HCT116 (cell line): ENCODE measurements around the gene FSHR. TPM values are rescaled to one million over a fixed set of nuclear protein-coding genes. Genes with fewer than 3 reads are reported as not detected.

Experiments
- ATAC-seq: fragments of 200-7000 bp; cut with Tn5 transposase; 2 replicates; pipeline ENCODE4 v1.9.1; 2020; ENCODE audit warnings: mild to moderate bottlenecking, moderate library complexity
- BruUV-seq: library from RNA; stranded (reverse); fragments of 400-500 nt; replicated peaks from 2 replicates; lab custom pipeline; 2021; lab: Mats Ljungman, UMichigan
- CTCF ChIA-PET: fragments of 300-600 bp; sonication (Branson Sonifier 250); formaldehyde crosslinking; loops from one replicate; lab custom pipeline; 2021; ENCODE audit warnings: antibody characterized with exemption; lab: Charles Lee
- POLR2A ChIA-PET: fragments of 300-600, 350-600 bp; sonication (Branson Sonifier 250); formaldehyde crosslinking; loops from one replicate; lab custom pipeline; 2021; ENCODE audit warnings: antibody characterized with exemption; lab: Charles Lee
- RAD21 ChIA-PET, 2 experiments: fragments of 300-600 bp; sonication (Branson Sonifier 250); formaldehyde crosslinking; loops; one replicate each; lab custom pipeline; 2023; ENCODE audit warnings: low total read pairs in 2 of 2; ENCODE audit not compliant: uncharacterized antibody in 2 of 2, unreplicated experiment in 2 of 2, low non-redundant PET in 1 of 2; lab: Charles Lee
- DNase-seq: peaks from one replicate; pipeline ENCODE4 v3.0.0-alpha.2; 2010; ENCODE audit warnings: low read depth, low spot score
- H2AFZ ChIP-seq: fragments of 200-600 bp; shearing (Covaris generic), sonication (generic); 2 replicates; pipeline ENCODE4 v1.6.1; 2017; ENCODE audit warnings: low read depth, mixed run types, mixed read lengths, antibody characterized with exemption, low read length; ENCODE audit not compliant: poor library complexity, severe bottlenecking
- H3K27ac ChIP-seq: 2 replicates; pipeline ENCODE4 v1.5.1; 2012; ENCODE audit warnings: low read depth, low read length
- H3K27me3 ChIP-seq: fragments of 200-600 bp; sonication (generic); 2 replicates; pipeline ENCODE4 v1.6.1; 2016; ENCODE audit warnings: mixed run types, low read length, mixed read lengths; ENCODE audit not compliant: insufficient read depth
- H3K36me3 ChIP-seq, 2 experiments: fragments of 200-500 bp in 1 of 2; fragments of 200-600 bp in 1 of 2; sonication (Bioruptor generic) in 1 of 2; sonication (generic) in 1 of 2; 2 replicates each; pipeline versions ENCODE4 v1.5.1 to v1.6.1; 2014 to 2016; ENCODE audit warnings: low read length in 2 of 2, inconsistent platforms in 1 of 2, mixed read lengths in 1 of 2, mixed run types in 1 of 2; ENCODE audit not compliant: insufficient read depth in 2 of 2, control insufficient read depth in 1 of 2
- H3K4me1 ChIP-seq, 2 experiments: fragments of 200-600 bp in 1 of 2; sonication (generic) in 1 of 2; 2 replicates each; pipeline versions ENCODE4 v1.5.1 to v1.6.1; 2012 to 2017; ENCODE audit warnings: low read length in 2 of 2, inconsistent platforms in 1 of 2, mild to moderate bottlenecking in 1 of 2, mixed read lengths in 1 of 2, mixed run types in 1 of 2, moderate library complexity in 1 of 2; ENCODE audit not compliant: insufficient read depth in 2 of 2, control insufficient read depth in 1 of 2
- H3K4me2 ChIP-seq: fragments of 200-600 bp; sonication (generic); 2 replicates; pipeline ENCODE4 v1.6.1; 2017; ENCODE audit warnings: mixed run types, low read length, mixed read lengths
- H3K4me3 ChIP-seq, 2 experiments: fragments of 200-600 bp in 1 of 2; sonication (generic) in 1 of 2; replicated peaks in 1 of 2; 2 replicates each; pipeline ENCODE4 v1.5.1; 2011 to 2016; ENCODE audit warnings: low read length in 2 of 2, control low read depth in 1 of 2, low read depth in 1 of 2, mild to moderate bottlenecking in 1 of 2, mixed read lengths in 1 of 2, mixed run types in 1 of 2
- H3K79me2 ChIP-seq: fragments of 200-600 bp; sonication (generic); 2 replicates; pipeline ENCODE4 v1.6.1; 2017; ENCODE audit warnings: mild to moderate bottlenecking, mixed run types, low read length, moderate library complexity, mixed read lengths; ENCODE audit not compliant: insufficient read depth
- H3K9ac ChIP-seq: fragments of 200-600 bp; sonication (generic); 2 replicates; pipeline ENCODE4 v1.6.1; 2016; ENCODE audit warnings: low read length, mixed read lengths
- H3K9me2 ChIP-seq: fragments of 200-600 bp; sonication (generic), shearing (Covaris generic); 2 replicates; pipeline ENCODE4 v1.6.1; 2017; ENCODE audit warnings: mixed run types, mild to moderate bottlenecking, moderate library complexity; ENCODE audit not compliant: insufficient read depth
- H3K9me3 ChIP-seq, 2 experiments: fragments of 200-500 bp in 1 of 2; fragments of 200-600 bp in 1 of 2; sonication (Bioruptor generic) in 1 of 2; sonication (generic) in 1 of 2; 2 replicates each; pipeline ENCODE4 v1.6.1; 2014 to 2017; ENCODE audit warnings: low read length in 2 of 2, mixed read lengths in 2 of 2, inconsistent platforms in 1 of 2, low read depth in 1 of 2, mild to moderate bottlenecking in 1 of 2, mixed run types in 1 of 2, moderate library complexity in 1 of 2; ENCODE audit not compliant: control insufficient read depth in 1 of 2, insufficient read depth in 1 of 2
- H4K20me1 ChIP-seq: fragments of 200-600 bp; sonication (generic), shearing (Covaris generic); 2 replicates; pipeline ENCODE4 v1.6.1; 2017; ENCODE audit warnings: mixed run types, mild to moderate bottlenecking, moderate library complexity; ENCODE audit not compliant: insufficient read depth
- ATF3 ChIP-seq: IDR thresholded peaks from 2 replicates; pipeline ENCODE4 v1.6.1; 2012
- CBX3 ChIP-seq: IDR thresholded peaks from 2 replicates; pipeline ENCODE4 v1.6.1; 2012; ENCODE audit warnings: low read depth
- CTCF ChIP-seq, 3 experiments: fragments of 200-600 bp in 1 of 3; sonication (generic) in 1 of 3; IDR thresholded peaks in 2 of 3; conservative IDR thresholded peaks in 1 of 3; 2 replicates each; pipeline ENCODE4 v1.5.1; 2012 to 2017; ENCODE audit warnings: low read depth in 2 of 3, low read length in 2 of 3, antibody characterized with exemption in 1 of 3, borderline replicate concordance in 1 of 3, control low read depth in 1 of 3, mild to moderate bottlenecking in 1 of 3, mixed read lengths in 1 of 3, mixed run types in 1 of 3, moderate library complexity in 1 of 3; ENCODE audit not compliant: insufficient read depth in 1 of 3
- ELF1 ChIP-seq: IDR thresholded peaks from 2 replicates; pipeline ENCODE4 v1.6.1; 2012; ENCODE audit warnings: low read depth, borderline replicate concordance
- EZH2 ChIP-seq: fragments of 200-600 bp; sonication (generic); IDR thresholded peaks from 2 replicates; pipeline ENCODE4 v1.6.1; 2017; ENCODE audit warnings: antibody characterized with exemption, mixed run types
- FOSL1 ChIP-seq: IDR thresholded peaks from 2 replicates; pipeline ENCODE4 v1.6.1; 2012; ENCODE audit warnings: low read depth
- JUND ChIP-seq: IDR thresholded peaks from 2 replicates; pipeline ENCODE4 v1.6.1; 2012
- POLR2A ChIP-seq: IDR thresholded peaks from 2 replicates; pipeline ENCODE4 v1.7.0; 2011; ENCODE audit warnings: borderline replicate concordance; ENCODE audit not compliant: insufficient read depth, insufficient read length; ENCODE audit errors: extremely low read depth
- POLR2AphosphoS5 ChIP-seq: IDR thresholded peaks from 2 replicates; pipeline ENCODE4 v1.6.1; 2011; ENCODE audit warnings: mild to moderate bottlenecking, low read depth, low read length, moderate library complexity
- SIN3A ChIP-seq: IDR thresholded peaks from 2 replicates; pipeline ENCODE4 v1.6.1; 2012; ENCODE audit warnings: low read depth
- SRF ChIP-seq: IDR thresholded peaks from 2 replicates; pipeline ENCODE4 v1.6.1; 2012; ENCODE audit warnings: low read depth
- YY1 ChIP-seq: IDR thresholded peaks from 2 replicates; pipeline ENCODE4 v1.6.1; 2011; ENCODE audit warnings: low read length, low read depth, moderate library complexity, mild to moderate bottlenecking; ENCODE audit not compliant: insufficient replicate concordance; ENCODE audit errors: extremely low read depth
- ZFX ChIP-seq: fragments of 450-650 bp; IDR thresholded peaks from 2 replicates; pipeline ENCODE4 v1.6.1; 2017
- intact Hi-C: fragments of 100-400 bp; cut with micrococcal nuclease; formaldehyde crosslinking; loops from 2 replicates; pipeline ENCODE4 v1.10.0; 2022
- total RNA-seq: library from RNA; stranded (reverse); gene quantifications from one replicate; pipeline ENCODE4 v1.2.1, GENCODE V29; 2021; ENCODE audit not compliant: unreplicated experiment
- TF ChIP-seq, protein P1 (sequence below): IDR thresholded peaks from 2 replicates; pipeline ENCODE4 v1.6.1; 2012

Gene FSHR
- total RNA-seq, 1 experiment from 2014 or later = not detected

DNA sequence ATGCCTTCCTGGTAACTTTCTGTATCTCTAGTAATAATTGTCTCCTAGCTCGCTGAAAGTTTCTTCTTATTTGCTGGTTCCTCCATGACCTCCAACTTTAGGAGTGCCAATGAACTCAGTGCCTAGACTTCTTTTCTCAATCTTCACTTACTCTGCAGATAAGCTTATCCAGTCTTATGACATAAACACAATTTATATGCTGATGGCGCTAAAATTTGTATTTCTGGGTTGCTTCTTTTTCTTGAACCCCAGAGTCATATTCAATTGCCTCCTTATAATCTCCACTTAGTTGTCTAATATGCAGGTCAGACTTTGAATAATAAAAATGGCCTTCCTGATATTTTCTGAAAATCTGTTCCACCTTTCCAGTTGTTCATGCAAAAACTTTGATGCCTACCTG, 182.5 kb downstream of the FSHR start:
- POLR2A ChIA-PET = no interaction called here
- TF ChIP-seq POLR2A (no peak), YY1 (no peak), JUND (no peak), CTCF (IDR thresholded peaks at IDR 0.05 in 2 of 3, conservative IDR thresholded peaks at IDR 0.05 in 1 of 3; ENCODE audit: borderline replicate concordance in 1 of 3, insufficient read depth in 1 of 3, low read depth in 2 of 3, low read length in 2 of 3) (no peak), ELF1 (no peak), CBX3 (no peak), ZFX (no peak), SIN3A (no peak), EZH2 (no peak), FOSL1 (no peak), POLR2AphosphoS5 (no peak), ATF3 (no peak), SRF (no peak)
- TF ChIP-seq, protein P1, sequence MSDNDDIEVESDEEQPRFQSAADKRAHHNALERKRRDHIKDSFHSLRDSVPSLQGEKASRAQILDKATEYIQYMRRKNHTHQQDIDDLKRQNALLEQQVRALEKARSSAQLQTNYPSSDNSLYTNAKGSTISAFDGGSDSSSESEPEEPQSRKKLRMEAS = no peak
- no peak for ATAC-seq
- Histone ChIP-seq H3K27me3 (no peaks in the 10 kb centered on the region), H3K79me2 (no peaks in the 10 kb centered on the region), H3K4me1 (no peaks in the 10 kb centered on the region), H2AFZ (no peak overlapping the region), H3K4me3 (no peak overlapping the region), H3K4me2 (no peak overlapping the region), H3K9ac (no peak overlapping the region), H3K36me3 (no peaks in the 10 kb centered on the region), H3K9me3 (no peaks in the 10 kb centered on the region), H4K20me1 (no peaks in the 10 kb centered on the region), H3K9me2 (no peaks in the 10 kb centered on the region), H3K27ac (no peak overlapping the region)
- CTCF ChIA-PET = no interaction called here
- RAD21 ChIA-PET = no interaction called here
- intact Hi-C loops = no loop called here
- BruUV-seq = no TSS peak
- no peak for DNase-seq
